Sigmoid colon (tissue), 7 donors: ENCODE data around the gene CDK11B. TPM values are rescaled to one million over a fixed set of nuclear protein-coding genes. Genes with fewer than 3 reads are reported as not detected.
A peak's percentile ranks its signal among the peaks of the same experiment; 100 is the strongest.
"Not testable (repeated sequence)": the region's sequence is repeated elsewhere in the genome, so short reads cannot be mapped to it uniquely, and the experiment has no call there.

Source experiments
- DNase-seq: peaks from one replicate; pipeline ENCODE4 v3.0.0-alpha.2; 2019
- H3K27ac ChIP-seq, 4 donors: fragments of 200-600 bp; sonication (generic); one replicate each; pipeline ENCODE4 v1.5.1; 2016 to 2019; ENCODE audit warnings: mild to moderate bottlenecking in 1 of 4
- H3K27me3 ChIP-seq, 3 donors: fragments of 200-600 bp; sonication (generic); one replicate each; pipeline ENCODE4 v1.5.1; 2019; ENCODE audit warnings: mild to moderate bottlenecking in 1 of 3
- H3K36me3 ChIP-seq, 4 donors: fragments of 200-600 bp; sonication (generic); one replicate each; pipeline ENCODE4 v1.5.1; 2016 to 2019
- H3K4me1 ChIP-seq, 4 donors: fragments of 200-600 bp; sonication (generic); one replicate each; pipeline ENCODE4 v1.5.1; 2017 to 2019
- H3K4me3 ChIP-seq, 4 donors: fragments of 200-600 bp; sonication (generic); one replicate each; pipeline ENCODE4 v1.5.1; 2017 to 2019; ENCODE audit warnings: mild to moderate bottlenecking in 2 of 4, moderate library complexity in 1 of 4
- H3K9me3 ChIP-seq, 4 donors: fragments of 200-600 bp in 3 of 4; sonication (generic) in 3 of 4; one replicate each; pipeline versions ENCODE4 v1.5.1 to v1.6.1; 2013 to 2019
- EP300 ChIP-seq, 4 donors: sonication (generic); formaldehyde crosslinking; IDR thresholded peaks; one replicate each; pipeline ENCODE4 v1.6.1; 2017; ENCODE audit warnings: antibody characterized with exemption in 4 of 4
- POLR2A ChIP-seq, 2 donors: fragments of 450-650 bp; IDR thresholded peaks; one replicate each; pipeline ENCODE4 v1.6.1; 2016; ENCODE audit warnings: antibody characterized with exemption in 2 of 2, mild to moderate bottlenecking in 2 of 2, moderate library complexity in 2 of 2
- POLR2AphosphoS5 ChIP-seq, 4 donors: sonication (generic); formaldehyde crosslinking; IDR thresholded peaks; one replicate each; pipeline ENCODE4 v1.6.1; 2017; ENCODE audit warnings: antibody characterized with exemption in 4 of 4
- WGBS, 2 donors: extraction: QIAGEN DNeasy Blood & Tissue Kit; methylation state at CpG; one replicate each; pipeline ENCODE4 v1.1.7; 2013; 5-methylcytosine and 5-hydroxymethylcytosine counted together
- intact Hi-C: fragments of 100-400 bp; cut with DNase I; formaldehyde crosslinking; loops from one replicate; pipeline ENCODE4 v1.15.1; 2023
- polyA plus RNA-seq, 3 donors: library from polyadenylated mRNA; stranded (reverse); fragments of 200-250 nt; gene quantifications; one replicate each; pipeline ENCODE4 v1.2.3, GENCODE V29; 2013
- total RNA-seq, 4 donors: library from RNA; depleted of rRNA; stranded (reverse); fragments of >200 nt; gene quantifications; one replicate each; pipeline ENCODE4 v1.1.0, GENCODE V29; 2016
- TF ChIP-seq, protein P1 (sequence below), 4 experiments: fragments of 450-650 bp in 3 of 4; fragments of 200-600 bp in 1 of 4; IDR thresholded peaks; one replicate each; pipeline ENCODE4 v1.5.1; 2016 to 2019; ENCODE audit warnings: antibody characterized with exemption in 4 of 4, mild to moderate bottlenecking in 3 of 4, moderate library complexity in 2 of 4
- donor health status: healthy with polysubstance abuse.
- donor health status: Bipolar disorder and iron deficiency.
- donor health status: healthy.

Gene CDK11B
- total and polyA plus RNA-seq, 7 donors, result 23.9 to 51.0 (median 30.5) TPM

DNA sequence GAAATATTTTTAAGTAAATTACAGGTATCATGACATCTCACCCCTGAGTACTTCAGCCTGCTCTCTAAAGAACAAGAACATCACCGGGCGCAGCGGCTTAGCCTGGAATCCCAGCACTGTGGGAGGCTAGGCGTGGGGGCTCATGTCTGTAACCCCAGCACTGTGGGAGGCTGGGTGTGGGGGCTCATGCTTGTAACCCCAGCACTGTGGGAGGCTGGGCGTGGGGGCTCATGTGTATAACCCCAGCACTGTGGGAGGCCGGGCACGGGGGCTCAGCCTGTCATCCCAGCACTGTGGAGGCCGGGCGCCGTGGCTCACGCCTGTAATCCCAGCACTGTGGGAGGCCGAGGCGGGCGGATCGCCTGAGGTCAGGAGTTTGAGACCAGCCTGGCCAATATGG lies 7.7 kb upstream of the CDK11B start:
- no peaks in the 10 kb centered on the region for H3K27me3 ChIP-seq
- 96% methylated on average over 15 of the region's 15 CpGs for WGBS, 2 donors
- no peaks in the 10 kb centered on the region for H3K9me3 ChIP-seq
- H3K4me1 ChIP-seq, result no peaks in the 10 kb centered on the region
- H3K36me3 ChIP-seq, result peaks cover 13 to 69% (median 41%) of the 10 kb centered on the region in 4 donors
- DNase-seq, result peak; percentile 48
- no peak overlapping the region for H3K4me3 ChIP-seq
- TF ChIP-seq POLR2A (IDR thresholded peaks at IDR 0.05), result no peak
- no peak for TF ChIP-seq EP300 (IDR thresholded peaks at IDR 0.05)
- TF ChIP-seq, protein P1, sequence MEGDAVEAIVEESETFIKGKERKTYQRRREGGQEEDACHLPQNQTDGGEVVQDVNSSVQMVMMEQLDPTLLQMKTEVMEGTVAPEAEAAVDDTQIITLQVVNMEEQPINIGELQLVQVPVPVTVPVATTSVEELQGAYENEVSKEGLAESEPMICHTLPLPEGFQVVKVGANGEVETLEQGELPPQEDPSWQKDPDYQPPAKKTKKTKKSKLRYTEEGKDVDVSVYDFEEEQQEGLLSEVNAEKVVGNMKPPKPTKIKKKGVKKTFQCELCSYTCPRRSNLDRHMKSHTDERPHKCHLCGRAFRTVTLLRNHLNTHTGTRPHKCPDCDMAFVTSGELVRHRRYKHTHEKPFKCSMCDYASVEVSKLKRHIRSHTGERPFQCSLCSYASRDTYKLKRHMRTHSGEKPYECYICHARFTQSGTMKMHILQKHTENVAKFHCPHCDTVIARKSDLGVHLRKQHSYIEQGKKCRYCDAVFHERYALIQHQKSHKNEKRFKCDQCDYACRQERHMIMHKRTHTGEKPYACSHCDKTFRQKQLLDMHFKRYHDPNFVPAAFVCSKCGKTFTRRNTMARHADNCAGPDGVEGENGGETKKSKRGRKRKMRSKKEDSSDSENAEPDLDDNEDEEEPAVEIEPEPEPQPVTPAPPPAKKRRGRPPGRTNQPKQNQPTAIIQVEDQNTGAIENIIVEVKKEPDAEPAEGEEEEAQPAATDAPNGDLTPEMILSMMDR (IDR thresholded peaks at IDR 0.05), result no peak
- no peak for TF ChIP-seq POLR2AphosphoS5 (IDR thresholded peaks at IDR 0.05)
- H3K27ac ChIP-seq, result no peak overlapping the region
- intact Hi-C loops, result no loop called here

DNA sequence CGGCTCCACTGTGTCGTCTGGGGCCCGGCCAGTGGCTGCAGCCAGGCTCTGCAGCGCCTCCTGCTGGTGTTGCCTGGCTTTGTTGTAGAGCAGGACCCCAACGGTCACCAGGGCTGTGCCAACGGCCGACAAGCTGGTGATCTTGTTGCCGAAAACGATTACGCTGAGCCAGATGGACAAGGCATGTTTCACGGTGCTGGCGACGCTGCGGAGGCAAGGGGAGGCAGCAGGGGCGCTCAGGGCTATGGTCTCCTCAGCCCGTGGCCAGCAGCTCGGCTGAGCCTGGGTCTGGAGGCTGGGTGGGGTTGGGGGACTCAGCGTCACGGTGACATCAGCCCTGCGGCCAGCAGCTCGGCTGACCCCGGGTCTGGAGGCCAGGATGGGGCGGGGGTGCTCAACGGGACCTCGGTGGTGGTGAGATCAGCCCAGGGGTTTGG lies 7.0 kb upstream of the CDK11B start:
- intact Hi-C loops, result no loop called here
- no peak overlapping the region for H3K4me3 ChIP-seq
- peaks cover 13 to 62% (median 37%) of the 10 kb centered on the region in 4 donors for H3K36me3 ChIP-seq
- DNase-seq, result peak; percentile 59
- no peaks in the 10 kb centered on the region for H3K9me3 ChIP-seq
- WGBS, 2 donors, result 88 to 91% methylated on average over 25 of the region's 25 CpGs
- H3K27ac ChIP-seq, result no peak overlapping the region
- H3K4me1 ChIP-seq, result no peaks in the 10 kb centered on the region
- no peaks in the 10 kb centered on the region for H3K27me3 ChIP-seq
- TF ChIP-seq, protein P1 (IDR thresholded peaks at IDR 0.05), result peak in 3 of 4 experiments; percentile 14 to 35 (median 17)
- no peak for TF ChIP-seq POLR2A (IDR thresholded peaks at IDR 0.05)
- TF ChIP-seq POLR2AphosphoS5 (IDR thresholded peaks at IDR 0.05), result no peak

DNA sequence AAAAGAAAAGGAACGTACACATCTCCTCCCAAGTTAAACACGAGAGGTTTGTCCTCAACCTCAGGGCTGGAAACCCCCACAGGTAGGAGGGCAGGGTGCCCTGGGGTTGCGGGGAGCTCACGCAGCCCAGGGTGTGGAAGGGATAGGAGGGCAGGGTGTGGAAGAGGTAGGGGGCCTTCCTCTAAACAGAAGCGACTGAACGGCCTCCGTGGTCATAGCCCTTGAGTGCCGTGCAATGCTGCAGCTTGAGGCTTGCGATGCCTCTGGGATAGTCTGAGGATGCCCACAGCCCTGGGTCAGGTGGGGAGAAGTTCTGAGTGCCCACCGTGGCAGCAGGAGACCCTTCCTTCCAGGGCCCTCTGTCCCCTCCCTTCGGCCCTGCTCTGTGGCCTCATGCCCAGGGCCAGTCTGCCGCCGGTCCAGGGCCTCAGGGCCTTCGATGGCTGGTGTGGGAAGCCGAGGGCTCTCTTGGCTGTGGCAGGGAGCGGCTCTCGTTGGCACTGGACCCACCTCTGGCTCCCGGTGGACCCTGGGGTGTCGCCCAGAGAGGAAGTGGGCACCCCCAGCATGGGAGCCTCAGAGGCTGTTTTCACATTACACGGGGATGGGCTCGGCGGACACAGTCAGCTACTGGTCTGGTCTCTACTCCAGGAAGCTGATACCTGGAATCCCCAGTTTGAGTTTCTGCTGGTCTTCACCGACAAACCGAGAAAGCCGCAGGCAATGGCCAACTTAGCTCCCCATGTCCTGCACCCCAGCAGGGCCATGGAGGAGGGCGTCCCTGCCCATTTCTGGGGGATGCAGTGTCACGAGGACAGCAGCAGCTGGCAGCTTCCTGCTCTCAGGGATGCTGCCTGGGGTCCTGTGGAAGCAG lies 6.4 kb upstream of the CDK11B start:
- peaks cover 13 to 55% (median 34%) of the 10 kb centered on the region in 4 donors for H3K36me3 ChIP-seq
- TF ChIP-seq POLR2AphosphoS5 (IDR thresholded peaks at IDR 0.05) (peak in 1 of 4 donors; percentile 3), EP300 (IDR thresholded peaks at IDR 0.05) (no peak)

DNA sequence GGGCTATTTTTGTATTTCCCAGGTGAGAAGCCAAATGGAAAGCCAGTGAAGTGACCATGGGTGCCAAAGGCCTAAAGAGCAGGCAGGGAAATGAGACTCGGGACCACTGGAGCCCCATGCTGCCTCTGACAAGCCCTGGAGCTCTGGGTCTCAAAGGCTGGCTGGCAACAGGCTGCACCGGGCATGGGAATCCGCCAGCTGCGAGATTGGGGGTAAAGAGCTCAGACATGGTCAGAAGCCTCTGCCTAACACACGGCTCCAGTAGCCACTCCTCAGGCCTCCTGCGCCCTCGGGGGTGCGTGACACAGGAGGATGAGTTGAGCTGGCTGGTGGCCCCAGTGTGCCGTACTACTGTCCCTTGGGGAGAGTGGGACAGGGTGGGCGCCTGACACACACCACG lies 5.5 kb upstream of the CDK11B start:
- intact Hi-C loops, H3K4me1 ChIP-seq, H3K27ac ChIP-seq, H3K4me3 ChIP-seq, H3K27me3 ChIP-seq, H3K9me3 ChIP-seq: not testable (repeated sequence)
- 87 to 89% methylated on average over 7 of the region's 11 CpGs for WGBS, 2 donors
- H3K36me3 ChIP-seq, result peaks cover 13 to 47% (median 27%) of the 10 kb centered on the region in 4 donors
- DNase-seq, result peak; percentile 28

More for the DNA sequence above, 6.4 kb upstream of the CDK11B start:
- no peaks in the 10 kb centered on the region for H3K4me1 ChIP-seq
- 91 to 95% methylated on average over 27 of the region's 27 CpGs for WGBS, 2 donors
- intact Hi-C loops, result no loop called here
- peak; percentile 60 for DNase-seq
- no peaks in the 10 kb centered on the region for H3K9me3 ChIP-seq
- no peak overlapping the region for H3K4me3 ChIP-seq
- no peak overlapping the region for H3K27ac ChIP-seq
- no peaks in the 10 kb centered on the region for H3K27me3 ChIP-seq

DNA sequence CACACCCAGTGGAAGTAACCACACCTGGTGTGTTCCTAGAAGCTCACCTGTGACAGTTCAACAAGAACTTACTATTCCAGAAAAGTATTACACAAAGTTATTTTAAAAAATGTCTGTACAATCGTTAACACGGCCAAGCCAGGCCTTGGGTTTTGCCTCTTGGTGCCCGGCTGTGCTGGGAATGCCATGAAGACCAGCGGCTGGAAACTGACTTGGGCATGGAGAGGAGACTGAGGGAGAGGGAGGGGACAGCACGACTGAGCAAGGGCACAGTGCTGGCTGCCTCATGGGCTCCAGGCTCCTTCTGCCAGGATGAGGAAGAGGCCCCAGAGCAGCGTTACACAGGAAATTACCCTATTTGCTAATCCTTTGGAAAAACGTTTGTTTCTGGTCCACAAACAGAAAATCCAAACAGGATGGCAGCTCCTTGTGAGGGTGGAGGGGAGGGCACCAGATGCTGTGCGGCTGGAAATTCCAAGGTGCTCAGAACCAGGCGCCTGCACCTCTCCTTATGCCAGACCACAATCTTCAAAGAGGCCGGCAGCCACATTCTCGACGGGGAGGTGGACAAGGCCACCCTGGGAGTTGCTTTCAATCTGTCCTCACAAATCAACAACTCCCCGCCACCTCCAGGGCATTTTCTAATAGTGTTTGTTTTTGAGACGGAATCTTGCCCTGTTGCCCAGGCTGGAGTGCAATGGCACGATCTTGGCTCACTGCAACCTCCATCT lies 4.2 kb upstream of the CDK11B start:
- intact Hi-C loops, H3K9me3 ChIP-seq, H3K4me3 ChIP-seq, H3K27me3 ChIP-seq, H3K4me1 ChIP-seq: not testable (repeated sequence)
- DNase-seq, result peak; percentile 56
- 56 to 71% methylated on average over 15 of the region's 15 CpGs for WGBS, 2 donors
- peaks cover 13 to 34% (median 24%) of the 10 kb centered on the region in 4 donors for H3K36me3 ChIP-seq
- H3K27ac ChIP-seq, result peak overlapping the region in 1 of 4 donors; percentile 38

DNA sequence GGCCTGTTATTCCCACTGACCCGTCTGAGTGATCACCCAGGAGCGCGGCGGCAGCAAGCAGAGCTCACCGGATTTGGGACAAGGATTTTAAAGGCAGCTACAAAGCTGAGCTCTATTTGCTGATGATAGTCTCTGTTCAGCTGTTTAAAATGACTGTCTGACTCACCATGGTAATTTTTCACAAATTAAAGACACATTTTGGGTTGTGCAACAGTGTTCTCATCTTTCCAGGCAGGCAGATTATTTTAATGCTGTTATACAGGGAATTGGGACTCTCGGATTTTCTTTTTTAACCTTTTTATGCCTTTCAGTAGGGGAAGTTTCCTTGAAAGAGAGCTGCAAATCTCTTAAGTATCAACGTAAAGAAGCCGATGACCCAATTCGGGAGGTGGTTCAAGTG lies 3.6 kb upstream of the CDK11B start:
- intact Hi-C loops, H3K27me3 ChIP-seq, H3K9me3 ChIP-seq, H3K4me1 ChIP-seq, H3K4me3 ChIP-seq, DNase-seq: not testable (repeated sequence)
- WGBS, 2 donors, result 55 to 75% methylated on average over 9 of the region's 9 CpGs
- Histone ChIP-seq H3K27ac (peak overlapping the region in 1 of 4 donors; percentile 38), H3K36me3 (peaks cover 13 to 28% (median 20%) of the 10 kb centered on the region in 4 donors)
